Neural cell (in vitro differentiated cells): ENCODE data around the gene FBXW2. TPM values are rescaled to one million over a fixed set of nuclear protein-coding genes. Genes with fewer than 3 reads are reported as not detected.

Experiments
- H2AFZ ChIP-seq: fragments of 200-600, 300-800 bp; sonication (generic), shearing (Covaris generic); 2 replicates; pipeline ENCODE4 v1.6.0; 2014; ENCODE audit warnings: low read depth, mild to moderate bottlenecking, antibody characterized with exemption, low read length, moderate library complexity
- H3F3A ChIP-seq: fragments of 200-600 bp; shearing (Covaris generic); 2 replicates; pipeline ENCODE4 v1.6.1; 2016; ENCODE audit warnings: mild to moderate bottlenecking, moderate library complexity, mixed read lengths, antibody characterized with exemption, low read length; ENCODE audit not compliant: insufficient read depth, poor library complexity, severe bottlenecking
- H3K27ac ChIP-seq: fragments of 200-600, 300-800 bp; sonication (generic), shearing (Covaris generic); 2 replicates; pipeline ENCODE4 v1.5.1; 2014; ENCODE audit warnings: mild to moderate bottlenecking, low read length, moderate library complexity
- H3K27me3 ChIP-seq: fragments of 300-800, 200-600 bp; sonication (generic), shearing (Covaris generic); 2 replicates; pipeline ENCODE4 v1.6.0; 2014; ENCODE audit warnings: mild to moderate bottlenecking, low read depth, low read length, moderate library complexity; ENCODE audit not compliant: insufficient read depth
- H3K36me3 ChIP-seq: fragments of 300-800, 200-600 bp; sonication (generic), shearing (Covaris generic); 2 replicates; pipeline ENCODE4 v1.5.1; 2014; ENCODE audit warnings: mild to moderate bottlenecking, antibody characterized with exemption, low read length, moderate library complexity; ENCODE audit not compliant: insufficient read depth
- H3K4me2 ChIP-seq: fragments of 300-800, 200-600 bp; sonication (generic), shearing (Covaris generic); 2 replicates; pipeline ENCODE4 v1.6.0; 2014; ENCODE audit warnings: mild to moderate bottlenecking, low read length
- H3K4me3 ChIP-seq: fragments of 300-800, 200-600 bp; sonication (generic), shearing (Covaris generic); 2 replicates; pipeline ENCODE4 v1.5.1; 2014; ENCODE audit warnings: mild to moderate bottlenecking, low read length, moderate library complexity
- H3K79me2 ChIP-seq: fragments of 200-600 bp; shearing (Covaris generic); replicated peaks from 2 replicates; pipeline ENCODE4 v1.6.0; 2014; ENCODE audit warnings: mild to moderate bottlenecking, low read length, moderate library complexity; ENCODE audit not compliant: insufficient read depth
- H3K9ac ChIP-seq: fragments of 300-800, 200-600 bp; sonication (generic), shearing (Covaris generic); 2 replicates; pipeline ENCODE4 v1.6.1; 2016; ENCODE audit warnings: mild to moderate bottlenecking, low read length, mixed read lengths
- H3K9me2 ChIP-seq: fragments of 200-600 bp; shearing (Covaris generic); 2 replicates; pipeline ENCODE4 v1.6.1; 2016; ENCODE audit warnings: mild to moderate bottlenecking, low read length, mixed read lengths; ENCODE audit not compliant: insufficient read depth
- H3K9me3 ChIP-seq: fragments of 200-600, 300-800 bp; sonication (generic), shearing (Covaris generic); 2 replicates; pipeline ENCODE4 v1.6.1; 2016; ENCODE audit warnings: mild to moderate bottlenecking, mixed run types, low read length, moderate library complexity, mixed read lengths
- H4K20me1 ChIP-seq: fragments of 200-600 bp; shearing (Covaris generic); 2 replicates; pipeline ENCODE4 v1.6.1; 2016; ENCODE audit warnings: mild to moderate bottlenecking, mixed run types; ENCODE audit not compliant: insufficient read depth
- CTCF ChIP-seq: fragments of 450-650 bp; IDR thresholded peaks from 2 replicates; pipeline ENCODE4 v1.5.1; 2014; ENCODE audit warnings: antibody characterized with exemption, mild to moderate bottlenecking, moderate library complexity; ENCODE audit not compliant: poor library complexity, severe bottlenecking
- EP300 ChIP-seq: fragments of 450-650 bp; conservative IDR thresholded peaks from 2 replicates; pipeline ENCODE4 v1.6.1; 2014; ENCODE audit warnings: antibody characterized with exemption, mild to moderate bottlenecking, moderate library complexity; ENCODE audit not compliant: poor library complexity, severe bottlenecking
- EZH2 ChIP-seq: fragments of 200-600, 300-800 bp; shearing (Covaris generic), sonication (generic); IDR thresholded peaks from 2 replicates; pipeline ENCODE4 v1.6.1; 2014; ENCODE audit warnings: antibody characterized with exemption, low read length, borderline replicate concordance, mild to moderate bottlenecking; ENCODE audit not compliant: insufficient read depth, poor library complexity, severe bottlenecking
- MXI1 ChIP-seq: fragments of 450-650 bp; conservative IDR thresholded peaks from 2 replicates; pipeline ENCODE4 v1.6.1; 2014; ENCODE audit warnings: antibody characterized with exemption, mild to moderate bottlenecking; ENCODE audit not compliant: poor library complexity, severe bottlenecking
- POLR2AphosphoS5 ChIP-seq: IDR thresholded peaks from 2 replicates; pipeline ENCODE4 v1.6.1; 2012
- RAD21 ChIP-seq: fragments of 450-650 bp; conservative IDR thresholded peaks from 2 replicates; pipeline ENCODE4 v1.6.1; 2014; ENCODE audit warnings: antibody characterized with exemption, mild to moderate bottlenecking, moderate library complexity
- REST ChIP-seq: IDR thresholded peaks from 2 replicates; pipeline ENCODE4 v1.6.1; 2012; ENCODE audit warnings: borderline replicate concordance
- SMC3 ChIP-seq: fragments of 450-650 bp; conservative IDR thresholded peaks from 2 replicates; pipeline ENCODE4 v1.6.1; 2014; ENCODE audit warnings: antibody characterized with exemption, mild to moderate bottlenecking, moderate library complexity; ENCODE audit not compliant: poor library complexity
- TAF1 ChIP-seq: IDR thresholded peaks from 2 replicates; pipeline ENCODE4 v1.6.1; 2012; ENCODE audit warnings: low read depth
- polyA plus RNA-seq: library from polyadenylated mRNA; depleted of rRNA; stranded (reverse); fragments of >200 nt; gene quantifications from 2 replicates; pipeline ENCODE4 v1.2.3, GENCODE V29; 2014

The FBXW2 gene
- polyA plus RNA-seq, 1 donor from 2014 or later, result 49.5 TPM

- Histone ChIP-seq H3K36me3 (no peaks in the 10 kb centered on the region), H3K4me3 (no peak overlapping the region), H3K27ac (no peak overlapping the region), H4K20me1 (no peaks in the 10 kb centered on the region), H3K79me2 (peaks cover under 1% of the 10 kb centered on the region), H3F3A (no peaks in the 10 kb centered on the region), H3K9me2 (no peaks in the 10 kb centered on the region), H3K27me3 (no peaks in the 10 kb centered on the region), H2AFZ (no peak overlapping the region), H3K9me3 (no peaks in the 10 kb centered on the region), H3K4me2 (no peak overlapping the region), H3K9ac (no peak overlapping the region)
- TF ChIP-seq SMC3 (no peak), EP300 (no peak), RAD21 (no peak), REST (no peak), MXI1 (no peak), TAF1 (no peak), EZH2 (no peak), CTCF (no peak), POLR2AphosphoS5 (no peak)
Observed at GRCh38 chr9:120832807-120833206, 39.6 kb upstream of the FBXW2 start.

- Histone ChIP-seq H3K27ac (no peak overlapping the region), H3K9me2 (no peaks in the 10 kb centered on the region), H3K4me3 (no peak overlapping the region), H3K9me3 (no peaks in the 10 kb centered on the region), H3K9ac (no peak overlapping the region), H2AFZ (no peak overlapping the region), H3F3A (no peaks in the 10 kb centered on the region), H3K4me2 (no peak overlapping the region), H3K36me3 (no peaks in the 10 kb centered on the region), H3K27me3 (no peaks in the 10 kb centered on the region), H3K79me2 (no peaks in the 10 kb centered on the region), H4K20me1 (no peaks in the 10 kb centered on the region)
- TF ChIP-seq CTCF (no peak), RAD21 (no peak), POLR2AphosphoS5 (no peak), SMC3 (no peak), REST (no peak), EZH2 (no peak), EP300 (no peak), MXI1 (no peak)
Observed at GRCh38 chr9:120830865-120831264, 37.6 kb upstream of the FBXW2 start.
